ENCODE data around the gene FAM234B. TPM values are rescaled to one million over a fixed set of nuclear protein-coding genes. Genes with fewer than 3 reads are reported as not detected.

FAM234B gene
- total RNA-seq, 4 donors from 2014 or later, result 0.60 to 2.6 (median 1.8) TPM

- no peaks in the 10 kb centered on the region for H3K36me3 ChIP-seq
- peaks cover 3% of the 10 kb centered on the region for H3K27me3 ChIP-seq
- H3K27ac ChIP-seq, result no peak overlapping the region
- 79 to 88% methylated on average over 2 of the region's 2 CpGs for WGBS, 2 donors (ENCODE audit: low coverage in 1 of 2)
- H3K4me1 ChIP-seq, result no peaks in the 10 kb centered on the region
- no peak overlapping the region for H3K4me3 ChIP-seq
- intact Hi-C loops (cut with DNase I; ENCODE audit: low total_unique reads) (no loop called here), in situ Hi-C loops (cut with MboI; ENCODE audit: low pct_ligation_motif_present in 1 of 4, low pct_unique_long_range_greater_than_20kb in 1 of 4, low sequenced_read_pairs in 3 of 4) (no loop called here)
- H3K9me3 ChIP-seq, result no peaks in the 10 kb centered on the region
- no peak for TF ChIP-seq POLR2A (IDR thresholded peaks at IDR 0.05)
- TF ChIP-seq CTCF (IDR thresholded peaks at IDR 0.05), result no peak
- no peak for TF ChIP-seq POLR2AphosphoS5 (IDR thresholded peaks at IDR 0.05)
- TF ChIP-seq EP300 (IDR thresholded peaks at IDR 0.05; ENCODE audit: low read depth), result no peak
- DNase-seq, result no peak
These were observed 75.6 kb downstream of the FAM234B start for GRCh38 chr12:13119826-13120225.

GRCh38 chr12:13120413-13120812 is 76.2 kb downstream of the FAM234B start:
- H3K36me3 ChIP-seq, result no peaks in the 10 kb centered on the region
- TF ChIP-seq POLR2A (IDR thresholded peaks at IDR 0.05) (no peak), EP300 (IDR thresholded peaks at IDR 0.05; ENCODE audit: low read depth) (no peak), CTCF (IDR thresholded peaks at IDR 0.05) (no peak)
- in situ Hi-C loops (cut with MboI; ENCODE audit: low pct_ligation_motif_present in 1 of 4, low pct_unique_long_range_greater_than_20kb in 1 of 4, low sequenced_read_pairs in 3 of 4), result no loop called here
- 85% methylated on average over 3 of the region's 3 CpGs for WGBS, 2 donors (ENCODE audit: low coverage in 1 of 2)
- DNase-seq, result no peak
- H3K27ac ChIP-seq, result no peak overlapping the region
- no peaks in the 10 kb centered on the region for H3K4me1 ChIP-seq
- no peaks in the 10 kb centered on the region for H3K9me3 ChIP-seq
- intact Hi-C loops (cut with DNase I; ENCODE audit: low total_unique reads), result no loop called here
- no peak overlapping the region for H3K4me3 ChIP-seq
- peaks cover 3% of the 10 kb centered on the region for H3K27me3 ChIP-seq

GRCh38 chr12:13121568-13121967 is 77.4 kb downstream of the FAM234B start:
- H3K27ac ChIP-seq, result no peak overlapping the region
- H3K9me3 ChIP-seq, result no peaks in the 10 kb centered on the region
- intact Hi-C loops (cut with DNase I; ENCODE audit: low total_unique reads) (no loop called here), in situ Hi-C loops (cut with MboI; ENCODE audit: low pct_ligation_motif_present in 1 of 4, low pct_unique_long_range_greater_than_20kb in 1 of 4, low sequenced_read_pairs in 3 of 4) (no loop called here)
- no peaks in the 10 kb centered on the region for H3K27me3 ChIP-seq
- H3K36me3 ChIP-seq, result no peaks in the 10 kb centered on the region
- H3K4me1 ChIP-seq, result no peaks in the 10 kb centered on the region
- H3K4me3 ChIP-seq, result no peak overlapping the region
- no peak for DNase-seq
- 81 to 100% methylated on average over 2 to 5 of the region's 5 CpGs for WGBS, 2 donors (ENCODE audit: low coverage in 1 of 2)
- TF ChIP-seq EP300 (IDR thresholded peaks at IDR 0.05; ENCODE audit: low read depth) (no peak), POLR2A (IDR thresholded peaks at IDR 0.05) (no peak), CTCF (IDR thresholded peaks at IDR 0.05) (no peak), POLR2AphosphoS5 (IDR thresholded peaks at IDR 0.05) (no peak)

- H3K4me1 ChIP-seq, result no peaks in the 10 kb centered on the region
- H3K27ac ChIP-seq, result no peak overlapping the region
- peaks cover 7% of the 10 kb centered on the region for H3K27me3 ChIP-seq
- in situ Hi-C loops (cut with MboI; ENCODE audit: low pct_ligation_motif_present in 1 of 4, low pct_unique_long_range_greater_than_20kb in 1 of 4, low sequenced_read_pairs in 3 of 4) (no loop called here), intact Hi-C loops (cut with DNase I; ENCODE audit: low total_unique reads) (no loop called here)
- no peak for TF ChIP-seq POLR2AphosphoS5 (IDR thresholded peaks at IDR 0.05)
- no peaks in the 10 kb centered on the region for H3K36me3 ChIP-seq
- no peak overlapping the region for H3K4me3 ChIP-seq
- H3K9me3 ChIP-seq, result no peaks in the 10 kb centered on the region
- 76 to 78% methylated on average over 8 of the region's 8 CpGs for WGBS, 2 donors (ENCODE audit: low coverage in 1 of 2)
- DNase-seq, result no peak
These were observed 80.7 kb downstream of the FAM234B start for GRCh38 chr12:13124656-13125505.
